Amniotic epithelial cell (primary cell): Measurements from ENCODE around the gene ZNF598.

ENCODE experiments used
- DNase-seq: peaks from one replicate; pipeline ENCODE4 v3.0.0-alpha.2; 2010; ENCODE audit warnings: low read depth

The ZNF598 gene

DNA sequence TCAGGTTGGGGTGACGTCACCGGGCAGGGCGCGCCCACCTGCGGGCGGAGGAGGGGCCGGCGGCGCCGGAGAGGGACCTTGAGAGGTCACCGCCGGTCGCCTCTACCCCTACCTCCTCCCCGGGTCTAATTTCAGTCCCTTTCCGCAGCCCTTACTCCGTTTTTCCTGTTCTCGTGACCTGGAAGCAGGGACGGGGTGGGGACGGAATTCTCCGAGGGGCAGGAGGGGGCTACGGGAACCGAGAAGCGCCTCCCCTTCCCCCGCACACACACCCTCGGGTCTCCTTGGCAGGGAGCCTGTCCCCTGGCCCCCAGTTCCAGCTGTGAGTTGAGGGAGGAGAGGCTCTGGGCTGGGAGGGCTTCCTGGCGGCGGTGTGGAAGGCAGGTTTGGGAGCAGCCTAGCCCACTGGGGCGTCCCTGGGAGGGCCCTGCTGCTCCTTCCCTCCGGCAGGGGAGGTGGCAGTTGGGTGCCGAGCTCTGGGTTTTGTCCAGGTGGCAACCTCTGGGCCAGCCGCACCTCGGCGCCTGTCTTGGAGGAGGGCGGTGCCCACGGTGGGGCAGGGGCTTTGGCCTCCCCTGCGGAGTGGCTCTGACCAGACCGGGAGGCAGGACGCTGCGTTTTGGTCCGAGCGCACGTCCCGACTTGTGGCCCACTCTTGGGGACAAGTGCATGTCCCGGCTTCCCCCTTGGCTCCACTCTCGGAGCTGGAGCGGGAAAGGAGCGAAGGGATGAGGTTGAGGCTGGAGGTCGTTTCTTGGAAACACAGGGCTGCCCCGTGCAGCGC is 19.1 kb downstream of the ZNF598 start:
- no peak for DNase-seq

DNA sequence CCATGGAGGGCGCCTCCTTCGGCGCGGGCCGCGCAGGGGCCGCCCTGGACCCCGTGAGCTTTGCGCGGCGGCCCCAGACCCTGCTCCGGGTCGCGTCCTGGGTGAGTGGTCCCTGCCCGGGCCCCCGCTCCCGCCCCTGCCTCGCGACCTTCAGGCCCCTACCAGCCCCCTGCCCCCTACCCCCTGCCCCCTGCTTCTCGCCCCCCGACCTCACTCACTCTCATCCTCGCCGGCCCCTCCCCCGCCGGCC is 19.6 kb downstream of the ZNF598 start:
- no peak for DNase-seq

GRCh38 chr16:1989209-1990100 is 20.2 kb downstream of the ZNF598 start, which contains the start of gene SYNGR3:
Gene SYNGR3, plus strand, starts transcription at chr16:1989970. Its CDS starts 133 bp downstream, at chr16:1990103.
- DNase-seq = no peak

DNA sequence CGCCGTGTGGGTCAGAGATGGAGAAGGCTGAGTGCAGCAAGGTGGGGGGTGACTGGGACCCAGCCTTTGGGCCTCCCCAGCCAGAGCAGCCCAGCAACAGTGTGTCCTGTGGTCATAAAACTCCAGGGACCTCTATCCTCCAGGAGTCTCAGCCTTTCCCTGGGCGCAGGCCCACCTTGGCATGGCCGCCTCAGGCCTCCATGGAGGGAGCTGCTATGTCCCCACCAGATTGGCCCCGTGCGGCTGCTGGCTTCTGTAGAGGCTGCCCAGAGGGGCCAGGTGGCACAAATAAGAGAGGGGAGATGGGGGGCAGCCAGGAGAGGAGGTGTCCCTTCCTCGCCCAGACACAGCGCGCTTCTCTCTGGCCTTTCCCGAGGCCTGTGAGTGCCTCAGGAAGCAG is 22.4 kb downstream of the ZNF598 start:
- no peak for DNase-seq

GRCh38 chr16:1985466-1986150 is 24.0 kb downstream of the ZNF598 start:
- no peak for DNase-seq

GRCh38 chr16:1984347-1985225 is 25.0 kb downstream of the ZNF598 start:
- peak; percentile 15 for DNase-seq

DNA sequence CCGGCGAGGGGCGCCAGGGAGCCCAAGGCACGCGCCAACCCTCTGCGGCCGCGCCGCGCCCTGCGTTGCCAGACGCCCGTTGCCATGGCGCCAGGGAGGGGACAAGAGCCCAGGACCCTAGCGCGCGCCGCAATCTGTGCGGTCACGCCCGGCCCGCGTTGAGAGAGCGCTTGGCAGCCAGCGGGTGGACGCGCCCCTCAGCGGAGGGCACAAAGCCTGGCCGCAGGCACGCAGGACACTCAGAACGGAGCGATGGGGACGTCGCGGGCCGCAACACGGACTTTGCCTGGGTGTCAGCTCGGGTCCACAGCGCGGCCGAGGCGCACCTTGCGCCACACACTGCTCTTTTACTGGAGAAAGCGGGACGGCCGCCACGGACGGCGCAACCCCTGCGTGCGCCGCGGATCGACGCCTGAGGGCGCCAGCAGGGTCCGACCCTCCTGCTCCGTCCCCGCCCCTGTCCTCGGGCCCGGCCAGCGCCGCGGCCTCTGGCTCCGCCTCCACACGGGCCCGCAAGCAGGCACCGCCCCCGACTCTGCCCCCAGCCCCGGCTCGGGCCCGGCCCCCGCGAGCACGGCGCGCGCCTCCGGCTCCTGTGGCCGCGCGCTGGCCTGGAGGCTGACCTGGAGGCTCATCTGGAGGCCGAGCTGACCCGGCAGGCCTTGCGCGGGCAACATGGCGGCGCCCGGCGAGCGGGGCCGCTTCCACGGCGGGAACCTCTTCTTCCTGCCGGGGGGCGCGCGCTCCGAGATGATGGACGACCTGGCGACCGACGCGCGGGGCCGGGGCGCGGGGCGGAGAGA is 25.9 kb downstream of the ZNF598 start, which contains the start of gene GFER:
Gene GFER, plus strand, starts transcription at position 650 of the 803 bp plus-strand sequence. Its CDS starts 26 bp downstream, at position 676.
- DNase-seq = peak; percentile 89

- DNase-seq = peak; percentile 8
Observed at GRCh38 chr16:1982991-1983543, 26.6 kb downstream of the ZNF598 start.

GRCh38 chr16:1982013-1982433 is 27.6 kb downstream of the ZNF598 start:
- no peak for DNase-seq

- no peak for DNase-seq
Observed at GRCh38 chr16:1981398-1981836, 28.2 kb downstream of the ZNF598 start, which contains the start of gene NOXO1. Gene NOXO1, minus strand, starts transcription at chr16:1981469. Its CDS starts 290 bp downstream, at chr16:1981179.

GRCh38 chr16:1980770-1981087 is 28.9 kb downstream of the ZNF598 start:
- DNase-seq = no peak

- no peak for DNase-seq
Observed at GRCh38 chr16:1980030-1980769, 29.4 kb downstream of the ZNF598 start.

DNA sequence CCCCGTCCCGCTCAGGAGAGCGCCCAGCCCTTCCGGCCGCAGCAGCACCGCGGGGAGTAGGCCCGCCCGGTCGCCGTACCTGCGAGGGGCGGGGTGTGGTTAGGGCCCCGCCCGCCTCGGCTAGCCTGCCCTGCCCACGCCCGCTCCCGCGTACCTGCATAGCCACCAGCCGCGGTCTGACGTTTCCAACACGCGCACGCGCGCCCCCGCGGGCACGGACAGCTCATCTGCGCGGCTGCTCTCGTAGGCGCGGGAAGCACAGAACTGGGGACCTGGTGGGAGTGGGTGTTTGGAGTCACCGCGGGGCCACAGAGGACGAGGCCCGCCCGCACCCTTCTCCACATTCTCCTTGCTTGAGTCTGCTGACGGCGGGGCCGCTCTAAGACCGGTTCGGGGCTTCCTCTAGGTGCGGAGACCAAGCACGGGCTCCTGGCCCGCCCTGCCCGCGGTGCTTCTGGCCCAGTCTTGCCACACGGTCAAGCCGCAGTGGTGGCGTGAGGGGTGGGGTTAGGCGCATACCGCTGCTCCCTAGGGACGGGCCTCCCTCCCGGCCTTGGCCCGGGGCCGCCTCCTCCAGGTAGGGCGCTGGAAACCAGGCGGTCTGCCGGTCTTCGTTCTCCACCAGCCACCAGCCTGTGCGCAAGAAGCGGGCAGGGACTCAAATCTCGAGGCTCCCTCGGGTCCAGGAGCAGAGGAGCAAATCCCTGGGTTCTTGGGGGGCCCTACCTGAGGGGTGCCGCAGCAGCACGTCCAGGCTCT is 30.2 kb downstream of the ZNF598 start:
- peak; percentile 16 for DNase-seq

GRCh38 chr16:1978476-1979120 is 31.0 kb downstream of the ZNF598 start:
- no peak for DNase-seq

DNA sequence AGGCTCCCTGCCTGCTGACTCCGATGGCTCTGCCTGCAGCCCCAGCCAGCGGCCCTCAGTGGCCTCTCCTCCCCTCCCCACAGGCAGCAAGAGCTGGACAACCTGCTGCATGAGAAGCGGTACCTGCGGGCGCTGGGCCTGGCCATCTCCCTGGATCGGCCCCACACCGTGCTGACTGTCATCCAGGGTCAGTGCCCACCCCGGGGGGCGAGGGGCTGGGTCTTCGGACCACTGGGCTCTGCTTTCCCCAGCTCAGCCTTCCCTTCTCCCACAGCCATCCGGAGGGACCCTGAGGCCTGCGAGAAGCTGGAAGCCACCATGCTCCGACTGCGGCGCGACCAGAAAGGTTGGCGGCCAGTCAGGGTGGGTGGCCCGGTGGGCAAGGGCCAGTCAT is 31.7 kb downstream of the ZNF598 start:
- DNase-seq = no peak

DNA sequence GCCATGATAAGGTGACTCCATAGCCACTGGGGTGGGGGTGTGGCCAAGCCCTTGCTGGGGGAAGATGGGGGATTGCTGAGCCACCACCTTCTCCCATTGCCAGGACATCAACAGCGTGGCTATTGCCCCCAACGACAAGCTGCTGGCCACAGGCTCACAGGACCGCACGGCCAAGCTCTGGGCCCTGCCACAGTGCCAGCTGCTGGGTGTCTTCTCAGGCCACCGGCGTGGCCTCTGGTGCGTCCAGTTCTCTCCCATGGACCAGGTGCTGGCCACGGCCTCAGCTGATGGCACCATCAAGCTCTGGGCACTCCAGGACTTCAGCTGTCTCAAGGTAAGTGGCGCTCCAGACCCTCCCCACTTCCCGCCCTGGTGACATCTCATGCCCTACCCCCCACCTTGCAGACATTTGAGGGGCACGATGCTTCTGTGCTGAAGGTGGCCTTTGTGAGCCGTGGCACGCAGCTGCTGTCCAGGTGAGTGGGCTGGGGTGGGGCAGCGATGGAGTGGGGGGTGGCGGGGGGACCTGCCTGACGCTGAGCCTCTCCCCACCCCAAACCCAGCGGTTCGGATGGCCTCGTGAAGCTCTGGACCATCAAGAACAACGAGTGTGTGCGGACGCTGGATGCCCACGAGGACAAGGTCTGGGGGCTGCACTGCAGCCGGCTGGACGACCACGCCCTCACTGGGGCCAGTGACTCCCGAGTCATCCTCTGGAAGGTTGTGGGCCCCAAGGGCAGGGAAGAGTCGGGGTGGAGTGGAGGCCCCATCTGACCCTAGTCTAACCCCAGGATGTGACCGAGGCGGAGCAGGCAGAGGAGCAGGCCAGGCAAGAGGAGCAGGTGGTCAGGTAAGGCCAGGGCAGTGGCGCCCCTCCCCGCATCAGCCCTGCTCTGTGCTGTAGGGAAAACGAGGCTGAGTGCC is 32.4 kb downstream of the ZNF598 start:
- DNase-seq = no peak

DNA sequence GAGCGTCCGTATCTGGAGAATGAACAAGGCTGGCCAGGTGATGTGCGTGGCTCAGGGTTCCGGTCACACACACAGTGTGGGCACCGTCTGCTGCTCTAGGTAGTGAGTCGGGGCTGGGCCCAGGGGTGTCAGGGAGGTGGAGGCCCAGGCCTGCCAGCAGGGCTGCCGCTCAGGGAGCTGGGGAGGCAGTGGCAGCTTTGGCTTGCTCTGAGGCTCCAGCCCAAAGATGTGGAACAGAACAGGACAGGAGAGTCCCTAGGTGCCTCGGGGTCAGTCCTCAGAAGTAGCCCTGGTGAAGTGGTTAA is 33.5 kb downstream of the ZNF598 start:
- no peak for DNase-seq
